Stimulated activated CD4-positive, alpha-beta T cell treated with anti-CD3 and anti-CD28 coated beads, TNF-alpha, amount 100 ng/mL, for 4 hours (primary cell): ENCODE results near the gene GRK1.

Experiments used
- DNase-seq, 3 experiments: peaks; one replicate each; pipeline ENCODE4 v3.0.0-alpha.2; 2020; ENCODE audit warnings: low read depth in 3 of 3

Gene GRK1

GRCh38 chr13:113758651-113759524 is 91.9 kb downstream of the GRK1 start, which contains the start of gene TMEM255B:
Gene TMEM255B (plus strand): TSS chr13:113759226. CDS start chr13:113759270, 44 bp downstream.
- DNase-seq = peak; percentile 54 to 69 (median 65)

- no peak for DNase-seq
Measured at GRCh38 chr13:113759525-113760137, 92.6 kb downstream of the GRK1 start.

GRCh38 chr13:113761136-113761535 is 94.1 kb downstream of the GRK1 start:
- no peak for DNase-seq

DNA sequence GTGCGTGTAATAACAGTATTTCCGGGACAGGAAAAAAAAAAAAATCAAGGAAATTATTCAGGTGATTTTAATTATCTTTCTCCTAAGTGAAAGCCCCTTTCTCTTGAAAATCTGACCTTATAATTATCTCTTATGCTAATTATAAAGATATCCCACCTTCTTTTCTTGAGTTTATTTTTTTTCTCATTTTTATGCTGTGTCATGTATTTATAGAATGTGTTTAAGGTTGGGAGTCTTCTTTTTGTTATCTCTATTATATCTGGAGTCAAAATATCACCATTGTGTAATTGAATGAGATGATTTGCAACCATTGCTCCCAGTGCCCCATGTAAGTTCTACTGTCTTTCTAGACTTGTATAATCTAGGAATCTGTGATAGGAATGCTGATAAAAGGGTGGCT is 95.1 kb downstream of the GRK1 start:
- no peak for DNase-seq

DNA sequence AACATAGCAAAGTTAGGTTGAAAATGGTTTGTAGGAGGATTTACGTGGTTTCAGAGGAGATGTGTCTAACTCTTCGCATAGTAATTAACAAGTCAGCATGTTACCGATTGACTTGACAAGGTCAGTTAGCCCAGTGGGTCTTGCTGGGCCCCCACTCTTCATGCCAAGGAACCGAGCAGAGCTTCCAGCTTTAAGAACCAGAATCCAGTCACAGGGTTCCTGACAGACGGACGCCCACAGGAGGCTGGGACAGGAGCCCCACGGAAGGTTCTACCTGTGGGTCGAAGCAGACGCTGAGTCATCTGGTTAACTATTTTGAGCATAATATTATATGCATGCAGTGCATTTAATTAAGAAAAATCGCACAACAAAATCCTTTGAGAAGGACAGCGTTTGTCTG is 95.5 kb downstream of the GRK1 start:
- DNase-seq = no peak

DNA sequence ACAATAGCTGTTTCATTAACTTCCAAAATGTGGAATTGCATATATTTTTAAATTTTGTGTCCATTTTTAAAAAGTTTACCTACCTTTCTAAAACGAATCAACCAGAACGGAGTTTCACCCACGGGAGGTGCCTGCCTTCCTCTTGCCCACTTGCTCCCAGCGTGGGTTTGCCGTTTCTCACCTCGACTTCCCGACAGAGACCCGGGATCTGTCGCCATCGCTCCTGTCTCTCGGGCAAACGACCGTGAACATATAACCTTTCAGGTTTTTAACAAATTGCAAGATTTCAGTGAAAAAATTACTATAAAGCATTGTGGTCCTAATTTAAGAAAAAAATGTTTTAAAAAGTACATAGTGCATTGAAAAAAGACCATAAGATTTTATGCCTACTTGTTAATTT is 96.2 kb downstream of the GRK1 start:
- DNase-seq = no peak

- DNase-seq = no peak
Measured at GRCh38 chr13:113763961-113764792, 97.2 kb downstream of the GRK1 start.

GRCh38 chr13:113764793-113765563 is 98.0 kb downstream of the GRK1 start:
- no peak for DNase-seq

GRCh38 chr13:113765564-113765910 is 98.5 kb downstream of the GRK1 start:
- no peak for DNase-seq

DNA sequence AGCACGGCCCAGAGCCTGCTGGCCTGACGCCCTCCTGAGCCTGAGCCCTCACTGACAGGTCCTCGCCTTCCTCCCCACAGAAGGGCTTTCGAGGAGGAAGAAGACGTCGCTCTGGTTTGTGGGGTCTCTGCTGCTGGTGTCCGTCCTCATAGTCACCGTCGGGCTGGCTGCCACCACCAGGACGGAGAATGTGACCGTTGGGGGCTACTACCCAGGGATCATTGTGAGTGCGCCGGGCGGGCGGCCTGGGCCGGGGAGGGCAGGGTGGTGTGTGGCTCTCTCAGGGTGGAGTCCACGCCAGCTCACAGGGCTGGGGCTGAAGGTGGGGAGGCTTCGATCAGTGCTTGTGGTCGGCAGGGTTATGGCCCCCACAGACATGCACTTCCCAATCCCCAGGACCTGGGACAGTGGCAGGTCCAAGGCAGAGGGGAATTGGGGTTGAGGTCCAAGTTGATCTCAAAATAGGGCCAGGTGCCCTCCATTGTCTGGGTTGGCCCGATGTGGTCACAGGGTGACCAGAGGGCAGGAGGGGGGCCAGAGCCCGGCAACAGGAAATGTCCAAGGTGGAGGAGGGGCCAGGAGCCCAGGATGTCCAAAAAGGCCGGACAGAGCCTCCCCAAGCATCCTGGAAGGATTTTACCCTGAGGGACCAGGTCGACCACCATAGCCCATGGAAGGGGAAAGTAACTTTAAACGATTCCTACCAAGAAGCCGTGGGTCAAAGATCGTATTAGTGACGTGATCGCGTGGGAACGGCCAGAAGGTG is 99.2 kb downstream of the GRK1 start:
- no peak for DNase-seq

DNA sequence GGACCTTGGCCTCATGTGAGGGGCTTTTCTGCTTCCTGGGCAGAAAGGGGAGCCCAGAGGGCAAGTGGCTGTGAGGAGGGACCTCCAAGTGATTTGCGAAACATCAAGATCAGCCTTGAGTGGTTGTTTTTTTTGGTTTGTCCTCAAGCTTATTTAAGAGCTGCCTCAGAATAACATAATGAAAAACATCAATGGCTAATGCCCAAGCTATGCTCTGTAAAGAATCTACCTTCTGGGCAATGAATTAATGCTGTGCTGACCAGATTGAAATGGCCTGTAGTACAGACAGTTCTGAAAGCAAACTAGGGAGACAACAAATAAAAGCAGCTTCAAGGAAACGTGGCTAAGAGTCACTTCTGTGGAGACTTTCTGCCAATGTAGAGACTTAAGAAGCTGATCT is 100.3 kb downstream of the GRK1 start:
- DNase-seq = no peak

DNA sequence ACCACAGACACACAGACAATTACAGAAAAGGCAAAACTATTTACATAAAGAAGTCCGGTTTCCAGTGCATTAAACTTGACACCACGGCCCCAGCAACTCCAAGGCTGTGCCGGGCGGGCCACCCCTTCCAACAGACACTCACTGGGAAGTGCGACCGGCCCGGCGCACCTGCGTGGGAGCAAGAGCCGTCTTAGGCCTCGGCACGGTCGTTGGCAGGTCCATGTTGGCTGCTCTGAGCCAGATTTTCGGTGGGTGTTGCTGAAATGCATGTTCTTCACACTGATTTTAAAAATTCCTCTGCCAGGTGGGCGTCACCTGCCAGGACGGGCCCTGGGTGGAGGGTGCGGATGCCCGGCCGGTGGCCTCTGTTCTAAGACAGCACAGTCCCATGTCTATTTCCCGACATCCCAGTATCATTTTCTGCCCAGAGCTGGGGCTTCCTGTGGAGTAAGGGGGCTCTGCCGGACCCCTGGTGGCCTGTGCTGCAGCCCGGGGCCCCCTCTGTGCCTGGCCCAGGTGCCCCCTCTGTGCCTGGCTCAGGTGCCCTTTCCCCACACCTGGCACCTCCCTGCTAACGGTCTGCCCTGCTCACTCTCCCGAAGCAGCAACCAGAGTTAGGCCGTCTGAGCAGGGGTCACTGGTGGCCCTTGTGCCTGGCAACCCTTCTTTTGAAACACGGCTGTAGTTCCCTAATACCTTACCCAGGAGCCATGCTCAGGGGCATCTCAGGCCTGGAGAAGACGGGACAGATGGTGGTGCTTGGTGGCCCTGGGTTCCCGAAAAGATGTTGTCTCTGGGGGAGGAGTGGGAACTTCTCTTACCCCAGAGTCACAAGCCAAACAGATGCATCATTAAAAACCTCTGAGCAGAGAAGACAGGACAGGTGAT is 101.2 kb downstream of the GRK1 start:
- DNase-seq = no peak

DNA sequence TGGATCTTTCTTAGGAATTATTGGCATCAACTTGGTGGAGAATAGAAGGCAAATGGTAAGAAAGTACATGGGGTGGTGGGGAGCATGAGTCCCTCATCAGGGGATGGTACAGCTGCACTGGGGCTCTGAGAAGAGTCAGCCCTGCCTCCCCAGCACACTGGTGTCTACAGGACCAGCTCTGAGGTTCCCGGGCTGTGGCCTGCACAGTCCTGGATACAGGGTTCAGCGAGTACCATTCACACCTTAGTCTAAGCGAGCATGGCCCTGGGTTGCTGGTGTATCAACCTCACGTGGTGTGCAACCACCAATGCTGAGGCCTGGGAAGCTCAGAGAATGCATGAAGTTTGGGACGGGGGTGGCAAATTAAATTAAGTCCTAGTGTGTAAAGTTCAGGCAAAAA is 102.1 kb downstream of the GRK1 start:
- no peak for DNase-seq

DNA sequence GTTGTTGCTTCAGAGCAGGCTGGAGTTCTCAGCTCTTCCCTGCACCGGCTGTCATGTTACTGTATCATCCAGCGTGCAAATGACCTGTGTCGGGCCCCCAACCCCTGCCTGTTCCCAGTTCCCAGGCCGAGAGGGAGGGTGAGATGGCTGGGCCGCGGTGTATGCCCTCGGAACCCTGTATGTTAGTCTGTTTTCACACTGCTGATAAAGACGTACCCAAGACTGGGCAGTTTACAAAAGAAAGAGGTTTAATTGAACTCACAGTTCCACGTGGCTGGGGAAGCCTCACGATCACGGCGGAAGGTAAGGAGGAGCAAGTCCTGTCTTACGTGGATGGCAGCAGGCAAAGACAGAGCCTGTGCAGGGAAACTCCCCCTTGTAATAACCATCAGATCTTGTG is 102.9 kb downstream of the GRK1 start:
- DNase-seq = no peak

GRCh38 chr13:113770441-113770840 is 103.4 kb downstream of the GRK1 start:
- DNase-seq = no peak

GRCh38 chr13:113770937-113771336 is 103.9 kb downstream of the GRK1 start:
- DNase-seq = no peak

- DNase-seq = no peak
Measured at GRCh38 chr13:113771709-113772331, 104.8 kb downstream of the GRK1 start.

DNA sequence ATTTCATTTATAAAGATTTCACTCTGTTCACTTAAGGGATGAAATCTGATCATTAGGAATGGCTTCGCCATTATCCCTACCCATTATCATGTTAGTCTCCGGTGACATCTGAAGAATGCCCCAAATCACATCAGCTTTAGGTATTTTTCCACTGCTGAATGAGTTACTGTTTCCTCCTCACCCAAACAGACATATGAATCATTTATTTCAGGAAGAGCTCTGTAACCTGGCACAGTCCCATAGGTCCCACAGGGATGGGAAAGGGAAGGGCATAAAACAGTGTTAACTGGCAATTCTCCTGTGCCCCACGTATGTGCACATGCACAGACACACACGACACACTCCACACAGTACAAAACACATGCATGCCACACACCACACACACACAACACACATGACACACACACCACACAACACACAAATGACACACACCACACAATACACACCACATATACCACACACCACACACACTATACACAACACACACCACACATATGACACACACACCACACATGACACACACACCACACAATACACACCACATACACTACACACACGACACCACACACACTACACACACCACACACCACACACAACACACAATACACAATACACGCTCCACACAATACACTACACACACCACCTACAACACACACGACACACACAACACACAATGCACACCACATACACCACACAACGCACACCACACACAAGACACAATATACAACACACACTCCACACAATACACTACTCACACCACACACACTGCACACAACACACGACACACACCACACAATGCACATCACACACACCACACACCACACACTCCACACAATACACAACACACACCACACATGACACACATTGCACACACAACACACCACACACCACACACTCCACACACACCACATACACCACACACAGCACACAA is 107.4 kb downstream of the GRK1 start:
- no peak for DNase-seq
